ENCODE data around the gene NDUFAB1. TPM values are rescaled to one million over a fixed set of nuclear protein-coding genes. Genes with fewer than 3 reads are reported as not detected.
"Not testable (repeated sequence)": the region's sequence is repeated elsewhere in the genome, so short reads cannot be mapped to it uniquely, and the experiment has no call there.

The NDUFAB1 gene
- total and polyA plus RNA-seq, 2 experiments from 2014 or later = 119 to 243 TPM

DNA sequence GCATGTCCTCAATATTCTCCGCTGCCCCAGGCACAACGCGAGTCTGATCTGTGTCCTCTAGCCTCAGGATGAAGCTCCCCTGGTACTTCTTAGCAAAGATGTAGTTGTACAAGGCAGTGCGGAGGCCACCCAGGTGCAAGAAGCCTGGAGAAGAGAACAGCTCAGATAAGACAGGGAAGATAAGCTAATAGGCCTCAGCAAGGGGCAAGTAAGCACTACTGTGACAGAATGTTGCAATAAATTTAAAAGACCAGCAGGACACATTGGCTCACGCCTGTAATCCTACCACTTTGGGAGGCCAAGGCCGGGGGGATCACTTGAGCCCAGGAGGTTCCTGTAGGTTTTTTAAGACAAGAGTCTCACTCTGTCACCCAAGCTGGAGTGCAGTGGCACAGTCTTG, 44.0 kb downstream of the NDUFAB1 start:
- no peaks in the 10 kb centered on the region for H3K36me3 ChIP-seq (replicated peaks; ENCODE audit: insufficient read depth, low read depth)

DNA sequence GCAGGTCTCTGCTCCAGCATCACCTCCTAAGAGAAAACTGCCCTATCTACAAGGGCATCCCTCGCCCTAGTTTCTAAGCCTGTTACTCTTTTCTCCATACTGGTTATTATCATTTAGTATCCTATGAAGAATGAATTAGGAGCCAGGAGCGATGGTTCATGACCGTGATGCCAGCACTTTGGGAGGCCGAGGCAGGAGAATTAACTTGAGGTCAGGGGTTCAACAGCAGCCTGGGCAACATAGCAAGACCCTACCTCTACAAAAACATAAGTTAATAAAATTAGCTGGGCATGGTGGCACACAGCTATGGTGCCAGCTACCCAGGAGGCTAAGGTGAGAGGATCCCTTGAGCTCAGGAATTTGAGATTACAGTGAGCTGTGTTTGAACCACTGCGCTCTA, 46.2 kb downstream of the NDUFAB1 start:
- Histone ChIP-seq H3K79me2 (no peaks in the 10 kb centered on the region), H3K4me2 (no peak overlapping the region), H3K36me3 (replicated peaks; ENCODE audit: insufficient read depth, low read depth) (no peaks in the 10 kb centered on the region), H3K27me3 (no peaks in the 10 kb centered on the region), H3K27ac (no peak overlapping the region), H2AFZ (no peak overlapping the region), H3K9me2 (replicated peaks; ENCODE audit: insufficient read depth) (no peaks in the 10 kb centered on the region), H3K4me3 (no peak overlapping the region), H3K4me1 (ENCODE audit: insufficient read depth) (no peaks in the 10 kb centered on the region), H3K9me3 (ENCODE audit: low read depth) (no peaks in the 10 kb centered on the region), H4K20me1 (ENCODE audit: insufficient read depth, poor library complexity, severe bottlenecking) (no peaks in the 10 kb centered on the region)
- TF ChIP-seq EZH2phosphoT487 (IDR thresholded peaks at IDR 0.05; ENCODE audit: low read depth, severe bottlenecking, unreplicated experiment) (no peak), EZH2 (IDR thresholded peaks at IDR 0.05; ENCODE audit: borderline replicate concordance) (no peak)
- TF ChIP-seq, protein P1, sequence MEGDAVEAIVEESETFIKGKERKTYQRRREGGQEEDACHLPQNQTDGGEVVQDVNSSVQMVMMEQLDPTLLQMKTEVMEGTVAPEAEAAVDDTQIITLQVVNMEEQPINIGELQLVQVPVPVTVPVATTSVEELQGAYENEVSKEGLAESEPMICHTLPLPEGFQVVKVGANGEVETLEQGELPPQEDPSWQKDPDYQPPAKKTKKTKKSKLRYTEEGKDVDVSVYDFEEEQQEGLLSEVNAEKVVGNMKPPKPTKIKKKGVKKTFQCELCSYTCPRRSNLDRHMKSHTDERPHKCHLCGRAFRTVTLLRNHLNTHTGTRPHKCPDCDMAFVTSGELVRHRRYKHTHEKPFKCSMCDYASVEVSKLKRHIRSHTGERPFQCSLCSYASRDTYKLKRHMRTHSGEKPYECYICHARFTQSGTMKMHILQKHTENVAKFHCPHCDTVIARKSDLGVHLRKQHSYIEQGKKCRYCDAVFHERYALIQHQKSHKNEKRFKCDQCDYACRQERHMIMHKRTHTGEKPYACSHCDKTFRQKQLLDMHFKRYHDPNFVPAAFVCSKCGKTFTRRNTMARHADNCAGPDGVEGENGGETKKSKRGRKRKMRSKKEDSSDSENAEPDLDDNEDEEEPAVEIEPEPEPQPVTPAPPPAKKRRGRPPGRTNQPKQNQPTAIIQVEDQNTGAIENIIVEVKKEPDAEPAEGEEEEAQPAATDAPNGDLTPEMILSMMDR (IDR thresholded peaks at IDR 0.05; ENCODE audit: poor library complexity) = no peak
- DNase-seq (ENCODE audit: low spot score) = no peak
- WGBS (ENCODE audit: low lambda C conversion rate, missing lambda C conversion rate) = 96% methylated on average over 5 of the region's 5 CpGs

More for the DNA sequence above, 44.0 kb downstream of the NDUFAB1 start:
- no peak overlapping the region for H3K4me3 ChIP-seq
- H3K4me2 ChIP-seq = no peak overlapping the region
- H3K27ac ChIP-seq = peak overlapping the region; percentile 16
- 55% methylated on average over 6 of the region's 6 CpGs for WGBS (ENCODE audit: low lambda C conversion rate, missing lambda C conversion rate)
- H2AFZ ChIP-seq = no peak overlapping the region
- H3K79me2 ChIP-seq = peaks cover 10% of the 10 kb centered on the region
- no peaks in the 10 kb centered on the region for H3K9me3 ChIP-seq (ENCODE audit: low read depth)
- DNase-seq (ENCODE audit: low spot score) = peak; percentile 24
- H3K4me1 ChIP-seq (ENCODE audit: insufficient read depth) = peaks cover 7% of the 10 kb centered on the region
- TF ChIP-seq EZH2 (IDR thresholded peaks at IDR 0.05; ENCODE audit: borderline replicate concordance) = no peak
- no peak for TF ChIP-seq EZH2phosphoT487 (IDR thresholded peaks at IDR 0.05; ENCODE audit: low read depth, severe bottlenecking, unreplicated experiment)
- no peaks in the 10 kb centered on the region for H3K9me2 ChIP-seq (replicated peaks; ENCODE audit: insufficient read depth)
- H3K27me3 ChIP-seq = no peaks in the 10 kb centered on the region
- H4K20me1 ChIP-seq (ENCODE audit: insufficient read depth, poor library complexity, severe bottlenecking) = no peaks in the 10 kb centered on the region

- DNase-seq (ENCODE audit: low spot score) = no peak
- no peaks in the 10 kb centered on the region for H3K9me2 ChIP-seq (replicated peaks; ENCODE audit: insufficient read depth)
- no peak overlapping the region for H3K4me2 ChIP-seq
- no peaks in the 10 kb centered on the region for H3K36me3 ChIP-seq (replicated peaks; ENCODE audit: insufficient read depth, low read depth)
- H3K27ac ChIP-seq = no peak overlapping the region
- H3K27me3 ChIP-seq = no peaks in the 10 kb centered on the region
- no peaks in the 10 kb centered on the region for H3K79me2 ChIP-seq
- H2AFZ ChIP-seq = no peak overlapping the region
- H4K20me1 ChIP-seq (ENCODE audit: insufficient read depth, poor library complexity, severe bottlenecking) = no peaks in the 10 kb centered on the region
- 94% methylated on average over 13 of the region's 14 CpGs for WGBS (ENCODE audit: low lambda C conversion rate, missing lambda C conversion rate)
- H3K4me1 ChIP-seq (ENCODE audit: insufficient read depth) = peaks cover 3% of the 10 kb centered on the region
- TF ChIP-seq, protein P1 (IDR thresholded peaks at IDR 0.05; ENCODE audit: poor library complexity) = no peak
- TF ChIP-seq EZH2 (IDR thresholded peaks at IDR 0.05; ENCODE audit: borderline replicate concordance) = no peak
- no peak for TF ChIP-seq EZH2phosphoT487 (IDR thresholded peaks at IDR 0.05; ENCODE audit: low read depth, severe bottlenecking, unreplicated experiment)
- H3K9me3 ChIP-seq (ENCODE audit: low read depth) = no peaks in the 10 kb centered on the region
- no peak overlapping the region for H3K4me3 ChIP-seq
These were observed 51.7 kb downstream of the NDUFAB1 start for GRCh38 chr16:23544436-23544835.

- 97% methylated on average over 3 of the region's 3 CpGs for WGBS (ENCODE audit: low lambda C conversion rate, missing lambda C conversion rate)
- DNase-seq (ENCODE audit: low spot score); H3K9me3 ChIP-seq (ENCODE audit: low read depth); H3K4me3 ChIP-seq; H3K36me3 ChIP-seq (replicated peaks; ENCODE audit: insufficient read depth, low read depth); H3K4me2 ChIP-seq; H3K27me3 ChIP-seq; H3K9me2 ChIP-seq (replicated peaks; ENCODE audit: insufficient read depth); H3K79me2 ChIP-seq; H4K20me1 ChIP-seq (ENCODE audit: insufficient read depth, poor library complexity, severe bottlenecking); H3K4me1 ChIP-seq (ENCODE audit: insufficient read depth); H2AFZ ChIP-seq: not testable (repeated sequence)
- H3K27ac ChIP-seq = peak overlapping the region; percentile 13
These were observed 55.3 kb downstream of the NDUFAB1 start for GRCh38 chr16:23540817-23541178.

Data from hepatocyte (in vitro differentiated cells).